GM18507 (cell line): ENCODE data around the gene RBM5.

ENCODE experiments used
- DNase-seq: peaks from one replicate; pipeline ENCODE4 v3.0.0; 2011; ENCODE audit warnings: low read depth; ENCODE audit not compliant: insufficient read length; ENCODE audit errors: extremely low spot score
- FAIRE-seq: peaks from 2 replicates; lab custom pipeline; 2011; peaks lifted over from hg19 to GRCh38; lab: Jason Lieb, UNC

Gene RBM5

GRCh38 chr3:50136714-50137405, 48.1 kb downstream of the RBM5 start:
- DNase-seq, result no peak
- no peak for FAIRE-seq

- no peak for DNase-seq
- no peak for FAIRE-seq
Observed at GRCh38 chr3:50137531-50137930, 48.8 kb downstream of the RBM5 start.

GRCh38 chr3:50138266-50139200, 49.8 kb downstream of the RBM5 start:
- DNase-seq (no peak), FAIRE-seq (no peak)

- FAIRE-seq (no peak), DNase-seq (no peak)
Observed at GRCh38 chr3:50139308-50139707, 50.6 kb downstream of the RBM5 start.

GRCh38 chr3:50139718-50140423, 51.2 kb downstream of the RBM5 start:
- FAIRE-seq (no peak), DNase-seq (no peak)

GRCh38 chr3:50140990-50141389, 52.3 kb downstream of the RBM5 start:
- DNase-seq, result no peak
- FAIRE-seq, result no peak

- no peak for FAIRE-seq
Observed at GRCh38 chr3:50146316-50146901, 57.7 kb downstream of the RBM5 start.

GRCh38 chr3:50147016-50147415, 58.3 kb downstream of the RBM5 start:
- no peak for DNase-seq
- no peak for FAIRE-seq

More at GRCh38 chr3:50146316-50146901, 57.7 kb downstream of the RBM5 start:
- no peak for DNase-seq

- DNase-seq (no peak), FAIRE-seq (no peak)
Observed at GRCh38 chr3:50147447-50147846, 58.7 kb downstream of the RBM5 start.

- FAIRE-seq, result no peak
- DNase-seq, result no peak
Observed at GRCh38 chr3:50147861-50148260, 59.1 kb downstream of the RBM5 start.

GRCh38 chr3:50150404-50150750, 61.7 kb downstream of the RBM5 start:
- FAIRE-seq (no peak), DNase-seq (no peak)

- no peak for DNase-seq
Observed at GRCh38 chr3:50150863-50151686, 62.4 kb downstream of the RBM5 start.

GRCh38 chr3:50151728-50152127, 63.0 kb downstream of the RBM5 start:
- no peak for DNase-seq
- no peak for FAIRE-seq

More at GRCh38 chr3:50150863-50151686, 62.4 kb downstream of the RBM5 start:
- no peak for FAIRE-seq

GRCh38 chr3:50153782-50154475, 65.2 kb downstream of the RBM5 start:
- FAIRE-seq, result no peak

GRCh38 chr3:50154476-50154839, 65.7 kb downstream of the RBM5 start:
- DNase-seq (no peak), FAIRE-seq (no peak)

More at GRCh38 chr3:50153782-50154475, 65.2 kb downstream of the RBM5 start:
- DNase-seq, result no peak

GRCh38 chr3:50154840-50155490, 66.2 kb downstream of the RBM5 start, which contains the start of gene SEMA3F:
Gene SEMA3F, plus strand, starts transcription at chr3:50155324. Its CDS starts 4,299 bp downstream, at chr3:50159623.
- DNase-seq (peak; percentile 85), FAIRE-seq (no peak)

- DNase-seq (no peak), FAIRE-seq (no peak)
Observed at GRCh38 chr3:50155491-50155878, 66.8 kb downstream of the RBM5 start.

GRCh38 chr3:50155891-50156290, 67.2 kb downstream of the RBM5 start:
- FAIRE-seq (no peak), DNase-seq (no peak)
